ENCODE data around the gene RAVER1. TPM values are rescaled to one million over a fixed set of nuclear protein-coding genes. Genes with fewer than 3 reads are reported as not detected.

The RAVER1 gene
- total and polyA plus RNA-seq, 2 experiments from 2014 or later = 56.2 to 71.2 TPM

DNA sequence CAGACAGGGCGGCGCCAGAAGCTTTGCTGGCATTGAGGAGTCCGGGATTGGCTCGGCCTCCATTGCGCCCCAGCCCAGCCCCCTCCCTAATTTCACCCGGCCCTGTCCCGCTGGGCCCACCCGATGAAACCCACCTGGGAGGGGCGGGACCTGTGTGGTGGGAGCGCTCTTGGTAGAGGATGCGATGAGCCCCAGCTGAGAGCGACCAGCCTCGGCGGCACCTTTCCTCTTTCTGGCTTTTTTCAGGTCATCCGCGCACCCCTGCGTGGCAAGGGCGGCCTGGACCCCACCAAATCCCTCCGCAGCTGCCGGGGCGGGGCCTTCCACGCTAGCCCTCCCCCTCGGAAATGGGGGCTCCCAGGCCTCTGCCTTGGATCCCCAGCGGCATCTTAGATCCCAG, 23.9 kb downstream of the RAVER1 start, which contains the start of gene ZGLP1:
Gene ZGLP1 (minus strand): TSS at position 393 of the 400 bp plus-strand sequence.
- Histone ChIP-seq H3K9me3 (ENCODE audit: low read depth) (no peaks in the 10 kb centered on the region), H3K27ac (no peak within 1 kb of the TSS), H3K4me1 (ENCODE audit: low read depth) (no peaks in the 10 kb centered on the region), H3K36me3 (no peaks in the 10 kb centered on the region), H3K4me3 (no peak within 1 kb of the TSS), H3K27me3 (no peaks in the 10 kb centered on the region)
- no peak for TF ChIP-seq CTCF (IDR thresholded peaks at IDR 0.05; ENCODE audit: low read depth, low read length)
- DNase-seq (ENCODE audit: low read depth in 1 of 2, low spot score in 1 of 2) = no peak

DNA sequence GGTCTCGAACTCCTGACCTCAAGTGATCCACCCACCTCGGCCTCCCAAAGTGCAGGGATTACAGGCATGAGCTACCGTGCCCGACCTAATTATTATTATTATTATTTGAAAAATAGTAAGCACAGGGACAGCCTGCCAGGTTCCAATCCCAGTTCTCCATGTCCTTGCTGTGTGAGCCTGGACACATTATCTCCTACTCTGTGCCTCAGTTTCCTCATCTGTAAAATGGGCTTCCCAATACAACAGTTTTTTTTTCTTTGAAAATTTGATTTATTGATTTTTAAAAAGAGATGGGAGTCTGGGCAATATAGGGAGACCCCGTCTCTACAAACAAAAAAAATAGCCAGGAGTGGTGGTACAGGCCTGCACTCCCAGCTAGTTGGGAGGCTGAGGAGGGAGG, 27.0 kb downstream of the RAVER1 start:
- no peak for DNase-seq (ENCODE audit: low read depth in 1 of 2, low spot score in 1 of 2)
- H3K4me1 ChIP-seq (ENCODE audit: low read depth) = no peaks in the 10 kb centered on the region
- no peaks in the 10 kb centered on the region for H3K27me3 ChIP-seq
- no peak for TF ChIP-seq CTCF (IDR thresholded peaks at IDR 0.05; ENCODE audit: low read depth, low read length)
- no peak overlapping the region for H3K27ac ChIP-seq
- no peaks in the 10 kb centered on the region for H3K9me3 ChIP-seq (ENCODE audit: low read depth)
- H3K36me3 ChIP-seq = no peaks in the 10 kb centered on the region
- no peak overlapping the region for H3K4me3 ChIP-seq

DNA sequence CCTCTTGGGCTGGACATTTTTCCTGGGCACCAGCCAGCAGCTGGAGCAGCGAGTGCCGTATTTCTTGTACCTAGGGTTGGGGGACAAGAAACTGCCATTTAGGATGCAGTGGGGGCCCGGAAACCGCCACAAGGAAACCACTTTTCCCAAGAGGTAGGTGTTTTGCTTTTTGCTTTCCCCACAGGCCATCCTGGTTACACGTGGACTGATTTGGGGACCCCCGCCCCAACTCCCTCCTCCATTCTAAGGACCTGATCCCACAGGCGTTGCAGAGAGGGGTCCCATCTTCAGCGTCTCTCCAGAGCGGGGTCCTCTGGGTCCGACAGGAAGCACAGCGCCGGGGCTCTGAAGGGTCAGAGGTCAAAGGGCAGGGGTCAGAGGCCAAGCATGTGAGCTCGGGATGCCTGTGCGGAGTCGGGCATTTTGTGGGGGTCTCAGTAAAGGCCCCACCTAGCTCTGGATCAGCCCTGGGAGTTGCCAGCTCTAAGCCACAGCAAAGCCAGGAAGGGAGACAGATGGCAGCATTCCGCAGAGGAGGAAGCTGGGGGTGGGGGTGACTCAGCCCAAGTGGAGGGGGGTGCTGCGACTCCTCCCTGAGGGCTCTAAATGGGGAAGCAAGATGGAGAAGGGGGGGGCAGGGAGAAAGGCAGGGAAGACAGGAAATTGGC, 28.1 kb downstream of the RAVER1 start:
- H3K4me1 ChIP-seq (ENCODE audit: low read depth) = no peaks in the 10 kb centered on the region
- H3K36me3 ChIP-seq = no peaks in the 10 kb centered on the region
- TF ChIP-seq CTCF (IDR thresholded peaks at IDR 0.05; ENCODE audit: low read depth, low read length) = no peak
- peak in 1 of 2 donors; percentile 47 for DNase-seq (ENCODE audit: low read depth in 1 of 2, low spot score in 1 of 2)
- H3K4me3 ChIP-seq = no peak overlapping the region
- no peaks in the 10 kb centered on the region for H3K9me3 ChIP-seq (ENCODE audit: low read depth)
- H3K27ac ChIP-seq = no peak overlapping the region
- H3K27me3 ChIP-seq = no peaks in the 10 kb centered on the region

- no peak overlapping the region for H3K4me3 ChIP-seq
- H3K27ac ChIP-seq = no peak overlapping the region
- H3K9me3 ChIP-seq (ENCODE audit: low read depth) = no peaks in the 10 kb centered on the region
- peaks cover 24% of the 10 kb centered on the region for H3K27me3 ChIP-seq
- H3K4me1 ChIP-seq (ENCODE audit: low read depth) = no peaks in the 10 kb centered on the region
- H3K36me3 ChIP-seq = no peaks in the 10 kb centered on the region
- no peak for DNase-seq (ENCODE audit: low read depth in 1 of 2, low spot score in 1 of 2)
- no peak for TF ChIP-seq CTCF (IDR thresholded peaks at IDR 0.05; ENCODE audit: low read depth, low read length)
Observed at GRCh38 chr19:10299545-10300458, 33.5 kb downstream of the RAVER1 start.

DNA sequence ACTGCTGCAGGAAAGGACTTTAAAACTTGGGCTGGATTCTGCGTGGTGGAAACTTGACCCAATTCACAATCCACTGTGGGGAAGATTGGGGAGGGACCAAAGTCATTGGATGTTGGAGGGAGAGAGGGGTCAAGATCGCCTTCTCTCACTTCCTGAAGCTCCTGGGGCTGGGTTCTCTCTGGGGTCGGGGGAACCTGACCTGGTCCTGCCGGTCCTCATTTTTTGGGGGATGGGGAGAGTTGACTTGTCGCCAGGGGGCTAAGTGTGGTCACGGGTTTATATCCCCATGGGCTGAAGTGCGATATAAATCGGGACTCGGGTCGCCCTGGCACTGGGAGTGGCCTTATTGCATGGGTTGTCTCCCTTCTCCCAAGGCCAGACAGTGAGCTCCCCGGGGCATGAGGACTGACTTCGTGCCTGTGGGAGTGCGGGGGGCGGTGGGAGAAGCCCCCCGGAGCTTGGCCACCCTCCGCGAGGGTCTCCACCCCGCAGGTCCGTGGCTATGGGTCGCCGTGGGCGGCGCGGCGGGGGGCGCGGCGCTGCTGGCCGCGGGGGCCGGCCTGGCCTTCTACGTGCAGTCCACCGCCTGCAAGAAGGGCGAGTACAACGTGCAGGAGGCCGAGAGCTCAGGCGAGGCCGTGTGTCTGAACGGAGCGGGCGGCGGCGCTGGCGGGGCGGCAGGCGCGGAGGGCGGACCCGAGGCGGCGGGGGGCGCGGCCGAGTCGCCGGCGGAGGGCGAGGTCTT, 37.3 kb downstream of the RAVER1 start:
- Histone ChIP-seq H3K27ac (no peak overlapping the region), H3K4me1 (ENCODE audit: low read depth) (no peaks in the 10 kb centered on the region), H3K36me3 (no peaks in the 10 kb centered on the region), H3K4me3 (no peak overlapping the region), H3K9me3 (ENCODE audit: low read depth) (no peaks in the 10 kb centered on the region), H3K27me3 (peaks cover 61% of the 10 kb centered on the region)
- peak in 1 of 2 donors; percentile 49 for DNase-seq (ENCODE audit: low read depth in 1 of 2, low spot score in 1 of 2)
- TF ChIP-seq CTCF (IDR thresholded peaks at IDR 0.05; ENCODE audit: low read depth, low read length) = no peak

All from cardiac muscle cell (in vitro differentiated cells and primary cell).